Ishikawa (cell line): ENCODE measurements around the gene PKNOX2.

ENCODE experiments used
- CEBPB ChIP-seq: IDR thresholded peaks from 2 replicates; pipeline ENCODE4 v1.6.1; 2012
- CREB1 ChIP-seq: IDR thresholded peaks from 2 replicates; pipeline ENCODE4 v1.6.1; 2012; ENCODE audit warnings: low read depth
- EGR1 ChIP-seq: IDR thresholded peaks from 2 replicates; pipeline ENCODE4 v1.6.1; 2012
- EP300 ChIP-seq: IDR thresholded peaks from 2 replicates; pipeline ENCODE4 v1.6.1; 2012; ENCODE audit warnings: borderline replicate concordance
- FOXM1 ChIP-seq: IDR thresholded peaks from 2 replicates; pipeline ENCODE4 v1.6.1; 2012; ENCODE audit warnings: low read depth, borderline replicate concordance
- MAX ChIP-seq: IDR thresholded peaks from 2 replicates; pipeline ENCODE4 v1.6.1; 2012
- NFIC ChIP-seq: IDR thresholded peaks from 2 replicates; pipeline ENCODE4 v1.6.1; 2012
- RAD21 ChIP-seq: IDR thresholded peaks from 2 replicates; pipeline ENCODE4 v1.6.1; 2012; ENCODE audit warnings: low read depth
- REST ChIP-seq: IDR thresholded peaks from 2 replicates; pipeline ENCODE4 v1.6.1; 2012; ENCODE audit warnings: low read depth, mild to moderate bottlenecking
- TAF1 ChIP-seq: IDR thresholded peaks from 2 replicates; pipeline ENCODE4 v1.6.1; 2012; ENCODE audit warnings: low read depth, mild to moderate bottlenecking
- TCF12 ChIP-seq: IDR thresholded peaks from 2 replicates; pipeline ENCODE4 v1.6.1; 2012; ENCODE audit warnings: low read depth
- TEAD4 ChIP-seq: IDR thresholded peaks from 2 replicates; pipeline ENCODE4 v1.6.1; 2012
- USF1 ChIP-seq: IDR thresholded peaks from 2 replicates; pipeline ENCODE4 v1.6.1; 2012
- YY1 ChIP-seq: IDR thresholded peaks from 2 replicates; pipeline ENCODE4 v1.6.1; 2012; ENCODE audit warnings: low read depth
- ZBTB7A ChIP-seq: IDR thresholded peaks from 2 replicates; pipeline ENCODE4 v1.6.1; 2012; ENCODE audit warnings: low read depth

PKNOX2 gene

DNA sequence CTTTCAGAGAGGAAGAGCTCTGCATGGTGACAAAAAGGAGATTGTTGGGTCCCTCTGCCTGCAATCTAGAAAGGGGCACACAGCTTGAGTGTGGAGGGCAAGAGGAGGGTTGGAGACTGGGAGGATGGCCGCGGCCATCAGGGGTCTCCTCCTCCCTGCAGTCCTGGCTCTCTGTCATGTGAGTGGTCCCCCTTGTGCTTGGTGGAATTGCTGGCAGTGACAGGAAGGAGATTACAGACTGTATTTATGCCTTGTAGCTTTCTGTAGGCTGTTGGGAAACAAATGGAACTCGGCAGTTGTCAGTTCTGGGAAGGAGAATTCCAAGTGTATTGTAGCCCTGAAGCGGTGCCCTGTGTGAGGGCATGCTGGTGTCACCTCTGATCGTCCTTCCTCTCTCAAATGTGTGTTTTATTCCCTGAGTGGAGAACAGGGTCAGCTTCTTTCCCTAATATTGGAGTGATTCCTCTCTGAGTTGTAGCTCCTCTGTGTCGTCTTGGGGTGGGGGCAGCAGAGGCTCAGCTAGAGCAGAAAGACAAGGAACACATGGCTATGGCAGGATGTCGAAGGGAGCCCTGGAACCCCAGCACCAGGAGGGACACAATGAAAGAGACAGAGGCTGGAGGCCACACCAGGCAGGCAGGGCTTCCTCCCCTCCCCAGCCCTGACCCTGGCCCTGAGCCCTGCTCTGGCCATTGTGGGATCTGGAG, 163.1 kb downstream of the PKNOX2 start:
- TF ChIP-seq NFIC (no peak), EP300 (no peak), TCF12 (no peak), YY1 (no peak), EGR1 (no peak)

GRCh38 chr11:125328225-125328580, 163.7 kb downstream of the PKNOX2 start:
- TF ChIP-seq EP300 (no peak), RAD21 (no peak), TAF1 (no peak), NFIC (no peak)

DNA sequence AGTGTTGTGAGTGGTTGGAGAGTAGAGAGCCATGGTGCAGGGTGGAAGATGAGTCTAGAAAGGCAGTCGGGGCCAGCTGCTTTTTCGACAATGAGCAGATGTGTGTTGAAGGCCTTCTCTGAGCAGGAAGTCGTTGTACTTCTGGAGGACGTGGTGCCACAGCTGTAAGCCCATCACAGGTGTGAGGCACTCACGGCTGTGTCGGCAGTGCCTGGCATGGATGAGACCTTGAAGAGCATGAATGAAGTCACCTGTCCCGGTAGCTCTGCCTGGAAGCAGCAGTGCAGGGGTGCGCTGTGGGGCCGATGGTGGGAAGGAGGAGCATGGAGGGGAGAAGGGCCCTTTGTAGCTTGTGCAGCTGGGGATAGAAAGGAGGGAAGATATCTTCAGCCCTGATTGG, 165.2 kb downstream of the PKNOX2 start:
- TF ChIP-seq MAX (no peak), TCF12 (no peak), TAF1 (no peak), NFIC (no peak), CEBPB (no peak), YY1 (no peak), USF1 (no peak), FOXM1 (no peak), TEAD4 (no peak), EP300 (no peak), CREB1 (no peak), REST (no peak), RAD21 (no peak), EGR1 (no peak)

DNA sequence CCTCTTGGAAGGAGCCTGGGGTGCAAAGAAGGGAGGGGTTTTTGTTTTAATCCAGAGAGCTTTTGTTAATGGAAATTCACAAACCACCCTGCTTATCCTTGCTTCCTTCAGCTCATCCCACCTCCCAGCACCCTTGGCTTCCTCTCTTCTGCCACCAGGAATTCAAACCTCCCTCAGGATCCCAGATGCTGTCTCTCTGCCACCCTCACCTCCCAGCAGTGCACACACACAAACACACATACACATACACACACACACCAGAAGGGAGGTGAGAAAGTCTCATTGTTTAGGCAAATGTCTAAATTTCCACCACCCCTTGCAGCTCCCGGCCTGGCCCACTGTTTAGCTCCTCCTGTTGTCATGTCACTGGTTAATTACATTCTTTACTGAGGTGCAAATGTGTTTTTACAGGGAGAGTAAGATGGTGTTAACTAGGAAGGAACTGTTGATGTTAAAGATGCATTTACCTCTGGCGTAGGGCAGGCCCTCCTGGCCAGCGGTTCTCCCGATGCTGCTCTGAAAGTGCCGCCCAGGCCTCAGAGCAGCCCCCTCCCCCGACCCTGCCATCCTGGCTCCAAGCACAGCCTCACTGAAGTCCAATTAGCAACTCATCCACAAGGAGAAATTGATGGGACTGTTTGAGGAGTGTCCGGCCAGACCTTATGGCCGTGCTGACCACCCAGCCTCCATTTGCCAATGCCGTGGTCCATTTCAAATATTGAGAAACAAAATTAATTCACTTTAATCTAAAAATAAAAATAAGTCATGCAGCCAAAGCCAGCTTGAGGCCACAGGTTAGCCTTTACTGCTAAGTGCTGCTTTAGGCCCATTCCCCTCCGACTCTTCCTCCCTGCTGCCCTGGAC, 166.1 kb downstream of the PKNOX2 start:
- TF ChIP-seq USF1 (no peak), FOXM1 (no peak), REST (no peak), YY1 (no peak), RAD21 (no peak), TEAD4 (no peak), EP300 (no peak), EGR1 (no peak), MAX (no peak), CEBPB (no peak), CREB1 (no peak), NFIC (no peak), ZBTB7A (no peak), TCF12 (no peak), TAF1 (no peak)

- no peak for TF ChIP-seq RAD21
- TF ChIP-seq TEAD4 = no peak
- TF ChIP-seq TAF1 = no peak
Measured at GRCh38 chr11:125331357-125332035, 166.9 kb downstream of the PKNOX2 start.

DNA sequence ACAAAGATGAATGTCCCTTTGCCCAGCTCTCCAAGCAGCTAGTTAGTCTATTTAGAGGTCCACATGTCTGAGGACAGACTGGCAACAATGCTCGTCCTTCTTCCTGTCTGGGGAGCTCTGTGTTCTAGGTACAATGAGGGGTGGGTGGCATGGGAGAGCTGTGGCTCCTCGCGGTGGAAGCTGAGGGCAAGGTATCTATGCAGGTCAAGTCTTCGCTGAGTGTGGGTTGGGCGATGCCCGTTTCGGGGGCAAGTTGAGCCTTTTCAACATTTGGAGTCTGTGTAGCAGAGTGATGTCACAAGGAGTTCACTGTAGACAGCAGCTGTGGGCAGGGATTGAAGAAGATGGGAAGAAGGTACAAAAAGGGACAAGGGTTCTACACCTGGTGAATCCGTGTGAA, 168.3 kb downstream of the PKNOX2 start:
- TF ChIP-seq TEAD4 = no peak
- TF ChIP-seq ZBTB7A = no peak
- TF ChIP-seq TAF1 = no peak
- no peak for TF ChIP-seq CEBPB
- TF ChIP-seq NFIC = no peak
- TF ChIP-seq MAX = no peak
- TF ChIP-seq REST = no peak
- TF ChIP-seq USF1 = no peak
- no peak for TF ChIP-seq EP300
